ENCODE results near the gene NRXN3. TPM values are rescaled to one million over a fixed set of nuclear protein-coding genes. Genes with fewer than 3 reads are reported as not detected.

Gene NRXN3
- total RNA-seq, 3 donors from 2014 or later, result 2.1 to 27.3 (median 2.6) TPM

DNA sequence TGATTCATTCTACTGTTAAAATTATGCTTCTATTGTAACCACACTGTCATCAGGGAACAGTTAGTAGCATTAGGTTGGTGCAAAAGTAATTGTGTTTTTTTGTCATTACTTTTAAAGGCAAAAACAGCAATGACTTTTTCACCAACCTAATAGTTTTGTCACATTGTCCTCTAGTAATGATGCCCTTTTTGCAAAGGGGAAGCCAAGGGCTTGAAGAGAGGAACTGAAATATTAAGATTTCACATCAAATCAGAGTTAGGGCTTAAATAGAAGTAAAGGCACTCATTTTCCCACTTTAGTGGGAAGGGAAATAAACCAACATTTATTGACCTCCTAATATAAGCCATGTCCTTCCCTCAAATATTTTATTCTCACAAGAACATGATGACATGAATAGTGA is 273.7 kb downstream of the NRXN3 start:
- Histone ChIP-seq H3K9me3 (no peaks in the 10 kb centered on the region), H3K4me1 (ENCODE audit: low read depth) (no peaks in the 10 kb centered on the region), H3K36me3 (ENCODE audit: low read depth) (no peaks in the 10 kb centered on the region), H3K4me3 (no peak overlapping the region)
- intact Hi-C loops (cut with DNase I, micrococcal nuclease), result no loop called here
- DNase-seq, result no peak
- TF ChIP-seq, protein P1, sequence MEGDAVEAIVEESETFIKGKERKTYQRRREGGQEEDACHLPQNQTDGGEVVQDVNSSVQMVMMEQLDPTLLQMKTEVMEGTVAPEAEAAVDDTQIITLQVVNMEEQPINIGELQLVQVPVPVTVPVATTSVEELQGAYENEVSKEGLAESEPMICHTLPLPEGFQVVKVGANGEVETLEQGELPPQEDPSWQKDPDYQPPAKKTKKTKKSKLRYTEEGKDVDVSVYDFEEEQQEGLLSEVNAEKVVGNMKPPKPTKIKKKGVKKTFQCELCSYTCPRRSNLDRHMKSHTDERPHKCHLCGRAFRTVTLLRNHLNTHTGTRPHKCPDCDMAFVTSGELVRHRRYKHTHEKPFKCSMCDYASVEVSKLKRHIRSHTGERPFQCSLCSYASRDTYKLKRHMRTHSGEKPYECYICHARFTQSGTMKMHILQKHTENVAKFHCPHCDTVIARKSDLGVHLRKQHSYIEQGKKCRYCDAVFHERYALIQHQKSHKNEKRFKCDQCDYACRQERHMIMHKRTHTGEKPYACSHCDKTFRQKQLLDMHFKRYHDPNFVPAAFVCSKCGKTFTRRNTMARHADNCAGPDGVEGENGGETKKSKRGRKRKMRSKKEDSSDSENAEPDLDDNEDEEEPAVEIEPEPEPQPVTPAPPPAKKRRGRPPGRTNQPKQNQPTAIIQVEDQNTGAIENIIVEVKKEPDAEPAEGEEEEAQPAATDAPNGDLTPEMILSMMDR (IDR thresholded peaks at IDR 0.05), result no peak
- no peak for ATAC-seq

DNA sequence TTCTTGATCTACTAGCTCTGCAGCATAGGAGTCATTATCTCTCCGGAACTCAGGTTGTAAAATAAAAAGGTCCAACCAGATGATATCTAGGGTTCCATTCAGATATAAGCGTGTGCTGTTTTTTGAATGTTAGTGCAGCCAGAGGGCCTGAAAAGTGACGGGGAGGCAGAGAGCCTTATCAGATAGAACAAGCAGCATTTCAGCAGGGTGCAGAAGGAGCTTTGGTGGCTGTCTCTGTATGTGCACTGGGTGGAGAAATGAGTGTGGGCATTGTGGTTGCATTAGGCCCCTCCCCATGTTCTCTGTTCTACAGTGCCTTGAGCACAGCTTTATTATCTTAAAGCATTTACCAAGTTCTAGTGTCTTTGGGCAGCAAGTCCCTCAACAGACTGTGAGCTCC is 275.1 kb downstream of the NRXN3 start:
- TF ChIP-seq, protein P1 (IDR thresholded peaks at IDR 0.05), result no peak
- no peak overlapping the region for H3K4me3 ChIP-seq
- intact Hi-C loops (cut with DNase I, micrococcal nuclease), result no loop called here
- DNase-seq, result no peak
- H3K4me1 ChIP-seq (ENCODE audit: low read depth), result no peaks in the 10 kb centered on the region
- H3K9me3 ChIP-seq, result no peaks in the 10 kb centered on the region
- no peak for ATAC-seq
- H3K36me3 ChIP-seq (ENCODE audit: low read depth), result no peaks in the 10 kb centered on the region

DNA sequence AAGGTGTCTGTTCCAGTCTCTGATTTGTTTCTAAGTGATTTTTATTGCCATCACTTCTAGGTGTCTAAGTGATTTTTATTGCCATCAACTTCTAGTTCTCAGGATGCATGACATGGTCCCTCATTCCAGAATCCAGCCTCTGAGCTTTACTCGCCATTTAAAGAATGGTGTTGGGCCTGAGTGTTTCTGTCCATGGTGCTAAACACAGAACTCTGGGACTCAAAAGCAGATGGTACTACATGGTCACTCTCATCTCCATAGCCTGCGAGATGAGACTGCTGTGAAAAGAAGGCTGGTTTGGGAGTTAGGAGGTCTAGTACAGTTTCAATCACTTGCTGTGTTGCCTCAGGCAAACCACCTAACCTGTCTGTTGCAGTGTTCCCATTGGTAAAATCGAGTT is 276.6 kb downstream of the NRXN3 start:
- Histone ChIP-seq H3K4me3 (no peak overlapping the region), H3K36me3 (ENCODE audit: low read depth) (no peaks in the 10 kb centered on the region), H3K9me3 (no peaks in the 10 kb centered on the region), H3K4me1 (ENCODE audit: low read depth) (no peaks in the 10 kb centered on the region)
- ATAC-seq, result no peak
- DNase-seq, result no peak
- TF ChIP-seq, protein P1 (IDR thresholded peaks at IDR 0.05), result no peak
- intact Hi-C loops (cut with DNase I, micrococcal nuclease), result no loop called here

DNA sequence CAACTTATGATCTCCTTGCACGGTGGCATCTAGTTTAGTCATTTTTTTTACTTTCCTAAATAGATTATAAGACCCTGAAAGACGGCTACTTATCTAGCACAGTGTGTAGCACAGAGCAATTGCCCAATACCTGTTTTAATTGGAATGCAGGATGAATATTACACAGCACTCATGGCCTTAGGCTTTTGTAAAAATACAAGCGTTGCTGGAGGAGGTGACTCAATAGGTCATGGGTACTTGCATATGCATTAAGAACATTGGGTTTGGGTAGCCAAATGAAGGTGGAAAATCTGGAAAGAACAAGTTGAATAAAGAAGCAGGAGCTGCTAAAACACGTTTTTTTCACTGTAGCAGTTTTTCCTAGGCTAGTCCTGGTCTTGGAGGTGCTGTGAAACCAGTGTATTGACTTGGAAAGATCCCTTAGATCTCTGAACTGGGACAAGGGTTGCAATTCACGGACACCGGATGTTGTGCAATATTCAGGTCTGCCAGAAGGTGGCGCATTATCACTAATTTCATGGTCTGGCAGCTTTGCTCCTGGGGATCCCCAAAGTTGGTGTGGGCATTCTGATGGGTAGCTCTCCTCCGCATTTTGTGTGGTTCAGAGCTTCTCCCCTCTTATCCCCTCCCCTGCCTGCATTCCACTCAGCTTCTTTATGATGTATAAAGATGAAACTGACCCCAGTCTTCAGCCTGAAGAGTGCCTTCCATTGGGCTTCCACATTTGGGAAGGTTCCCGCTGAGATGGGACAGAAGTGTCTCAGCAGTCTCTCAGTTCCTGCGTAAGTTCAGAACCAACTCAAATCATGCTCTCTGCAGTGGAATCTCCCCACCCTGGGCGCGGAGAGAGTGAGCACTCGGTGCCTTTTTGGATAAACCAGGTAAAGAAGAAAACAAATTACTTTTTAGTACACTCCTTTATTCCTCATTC is 278.3 kb downstream of the NRXN3 start:
- intact Hi-C loops (cut with DNase I, micrococcal nuclease), result no loop called here
- Histone ChIP-seq H3K9me3 (no peaks in the 10 kb centered on the region), H3K36me3 (ENCODE audit: low read depth) (no peaks in the 10 kb centered on the region), H3K4me1 (ENCODE audit: low read depth) (no peaks in the 10 kb centered on the region), H3K4me3 (no peak overlapping the region)
- DNase-seq (peak in 2 of 3 donors; percentile 50 to 71), ATAC-seq (peak; percentile 74)
- TF ChIP-seq, protein P1 (IDR thresholded peaks at IDR 0.05), result peak; percentile 48

DNA sequence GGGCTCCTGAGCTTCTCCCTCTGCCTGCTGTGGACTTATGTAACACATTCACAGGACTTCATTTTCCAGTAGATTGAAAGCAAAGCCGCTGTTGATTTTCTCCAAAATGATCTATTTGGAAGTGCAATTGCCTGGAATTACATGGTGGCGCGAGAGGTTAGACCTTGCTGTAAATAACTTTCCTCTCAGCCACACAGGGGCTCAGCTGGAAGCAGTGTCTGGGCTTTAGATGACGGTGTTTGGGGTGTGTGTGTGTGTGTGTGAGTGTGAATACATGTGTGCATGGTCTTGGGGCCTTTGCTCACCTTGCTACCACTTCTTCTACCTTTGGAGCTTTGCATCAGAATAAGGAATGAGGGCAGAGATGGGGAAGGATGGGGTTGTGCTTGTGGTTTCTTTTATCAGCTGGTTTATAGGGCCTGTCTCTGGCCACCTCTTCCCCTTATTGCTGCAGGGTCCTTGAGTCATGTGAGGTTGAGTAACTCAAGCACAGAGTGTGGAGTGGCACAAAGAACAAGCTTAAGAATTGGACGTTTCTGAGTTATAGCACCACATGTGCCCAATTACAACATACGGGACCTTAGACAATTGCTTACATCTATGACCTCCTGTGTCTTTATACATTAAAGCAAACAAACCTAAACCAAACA is 280.6 kb downstream of the NRXN3 start:
- no peaks in the 10 kb centered on the region for H3K36me3 ChIP-seq (ENCODE audit: low read depth)
- no peak overlapping the region for H3K4me3 ChIP-seq
- DNase-seq, result no peak
- intact Hi-C loops (cut with DNase I, micrococcal nuclease), result no loop called here
- H3K9me3 ChIP-seq, result no peaks in the 10 kb centered on the region
- TF ChIP-seq, protein P1 (IDR thresholded peaks at IDR 0.05), result no peak
- H3K4me1 ChIP-seq (ENCODE audit: low read depth), result no peaks in the 10 kb centered on the region
- ATAC-seq, result no peak
